ENCODE measurements around the gene CLEC4G. TPM values are rescaled to one million over a fixed set of nuclear protein-coding genes. Genes with fewer than 3 reads are reported as not detected.

CLEC4G gene
- total RNA-seq, 2 donors from 2014 or later, result 0.57 TPM; not detected in 1

GRCh38 chr19:7679771-7680605 is 51.9 kb downstream of the CLEC4G start:
- no peaks in the 10 kb centered on the region for H3K27me3 ChIP-seq (replicated peaks; ENCODE audit: insufficient read depth)
- peak overlapping the region; percentile 100 for H3K4me3 ChIP-seq
- peaks cover 0 to 10% of the 10 kb centered on the region in 2 donors for H3K36me3 ChIP-seq
- H3K9me3 ChIP-seq, result no peaks in the 10 kb centered on the region
- no peak overlapping the region for H3K27ac ChIP-seq
- H3K4me1 ChIP-seq (replicated peaks), result no peaks in the 10 kb centered on the region
- TF ChIP-seq CTCF (IDR thresholded peaks at IDR 0.05) (no peak), POLR2A (IDR thresholded peaks at IDR 0.05) (no peak), POLR2AphosphoS5 (IDR thresholded peaks at IDR 0.05) (no peak)
- 42% methylated on average over 22 of the region's 22 CpGs for WGBS
- intact Hi-C loops (cut with DNase I), result loop anchor here (5.0 kb wide), 1 partner anchor 323 kb away; no protein-coding TSS in a partner anchor
- DNase-seq (ENCODE audit: low spot score), result no peak

- 39% methylated on average over 30 of the region's 30 CpGs for WGBS
- peak; percentile 17 for DNase-seq (ENCODE audit: low spot score)
- Histone ChIP-seq H3K9me3 (no peaks in the 10 kb centered on the region), H3K27me3 (replicated peaks; ENCODE audit: insufficient read depth) (no peaks in the 10 kb centered on the region), H3K27ac (no peak overlapping the region), H3K4me1 (replicated peaks) (no peaks in the 10 kb centered on the region), H3K36me3 (peaks cover 0 to 8% of the 10 kb centered on the region in 2 donors), H3K4me3 (no peak overlapping the region)
- TF ChIP-seq CTCF (IDR thresholded peaks at IDR 0.05) (peak in 1 of 4 experiments; percentile 23), POLR2AphosphoS5 (IDR thresholded peaks at IDR 0.05) (no peak), POLR2A (IDR thresholded peaks at IDR 0.05) (no peak)
- intact Hi-C loops (cut with DNase I), result loop anchor here (5.0 kb wide), 1 partner anchor 322 kb away; no protein-coding TSS in a partner anchor
These were observed 52.7 kb downstream of the CLEC4G start for GRCh38 chr19:7678971-7679751.

Other genes with a start within 250 kb of the CLEC4G start
- 10 to 100 TPM; 13.1 to 17.4 TPM for gene PEX11G, start 243.1 kb downstream of the CLEC4G start, total RNA-seq
- gene ZNF358, start 216.0 kb downstream of the CLEC4G start, total RNA-seq, result 100 to 1,000 TPM; 104 to 116 TPM
- gene MCOLN1, start 209.5 kb downstream of the CLEC4G start, total RNA-seq, result 10 to 100 TPM; 13.4 to 24.8 TPM
- 10 to 100 TPM; 74.6 to 75.2 TPM for gene PNPLA6, start 196.4 kb downstream of the CLEC4G start, total RNA-seq
- gene CAMSAP3, start 136.2 kb downstream of the CLEC4G start, total RNA-seq, result 10 to 100 TPM; 40.4 to 90.9 TPM
- gene XAB2, start 102.6 kb downstream of the CLEC4G start, total RNA-seq, result 100 to 1,000 TPM in 1 of 2 donors, 10 to 100 TPM in 1; 53.6 to 115 TPM
- gene PET100, start 102.3 kb downstream of the CLEC4G start, total RNA-seq, result 10 to 100 TPM in 1 of 2 donors, 1 to 10 TPM in 1; 7.7 to 60.4 TPM
- 10 to 100 TPM in 1 of 2 donors, 1 to 10 TPM in 1; 1.8 to 10.2 TPM for gene PCP2, start 98.4 kb downstream of the CLEC4G start, total RNA-seq
- gene STXBP2, start 95.0 kb downstream of the CLEC4G start, total RNA-seq, result 100 to 1,000 TPM in 1 of 2 donors, 10 to 100 TPM in 1; 83.1 to 128 TPM
- not detected for gene RETN, start 63.1 kb downstream of the CLEC4G start, total RNA-seq
- gene MCEMP1, start 55.0 kb downstream of the CLEC4G start, total RNA-seq, result under 1 TPM in 1 of 2 donors, not detected in 1; 0.28 TPM
- 100 to 1,000 TPM; 105 to 150 TPM for gene TRAPPC5, start 51.3 kb downstream of the CLEC4G start, total RNA-seq
- gene FCER2, start 30.0 kb downstream of the CLEC4G start, total RNA-seq, result 1 to 10 TPM in 1 of 2 donors, not detected in 1; 1.5 TPM
- gene CD209, start 15.4 kb upstream of the CLEC4G start, total RNA-seq, result 1 to 10 TPM in 1 of 2 donors, under 1 TPM in 1; 0.97 to 1.2 TPM
- 10 to 100 TPM in 1 of 2 donors, not detected in 1; 11.0 TPM for gene CLEC4M, start 31.1 kb upstream of the CLEC4G start, total RNA-seq
- gene EVI5L, start 98.1 kb upstream of the CLEC4G start, total RNA-seq, result 10 to 100 TPM; 24.0 to 25.7 TPM
- 1 to 10 TPM; 2.2 to 4.2 TPM for gene PRR36, start 142.3 kb upstream of the CLEC4G start, total RNA-seq
- 10 to 100 TPM in 1 of 2 donors, 1 to 10 TPM in 1; 4.8 to 11.7 TPM for gene LRRC8E, start 156.4 kb upstream of the CLEC4G start, total RNA-seq
- 10 to 100 TPM; 21.6 to 45.2 TPM for gene MAP2K7, start 171.8 kb upstream of the CLEC4G start, total RNA-seq
- 1 to 10 TPM in 1 of 2 donors, not detected in 1; 3.2 TPM for gene TGFBR3L, start 182.7 kb upstream of the CLEC4G start, total RNA-seq
- 10 to 100 TPM; 37.4 to 95.0 TPM for gene SNAPC2, start 188.2 kb upstream of the CLEC4G start, total RNA-seq
- gene CTXN1, start 194.0 kb upstream of the CLEC4G start, total RNA-seq, result 10 to 100 TPM in 1 of 2 donors, 1 to 10 TPM in 1; 5.0 to 37.1 TPM
- 10 to 100 TPM; 47.3 to 83.4 TPM for gene TIMM44, start 211.6 kb upstream of the CLEC4G start, total RNA-seq